Measurements from ENCODE around the gene SPHK2. TPM values are rescaled to one million over a fixed set of nuclear protein-coding genes. Genes with fewer than 3 reads are reported as not detected.
"Not testable (repeated sequence)": the region's sequence is repeated elsewhere in the genome, so short reads cannot be mapped to it uniquely, and the experiment has no call there.

SPHK2 gene
- total and polyA plus RNA-seq, 12 donors, result 4.3 to 29.9 (median 16.8) TPM

DNA sequence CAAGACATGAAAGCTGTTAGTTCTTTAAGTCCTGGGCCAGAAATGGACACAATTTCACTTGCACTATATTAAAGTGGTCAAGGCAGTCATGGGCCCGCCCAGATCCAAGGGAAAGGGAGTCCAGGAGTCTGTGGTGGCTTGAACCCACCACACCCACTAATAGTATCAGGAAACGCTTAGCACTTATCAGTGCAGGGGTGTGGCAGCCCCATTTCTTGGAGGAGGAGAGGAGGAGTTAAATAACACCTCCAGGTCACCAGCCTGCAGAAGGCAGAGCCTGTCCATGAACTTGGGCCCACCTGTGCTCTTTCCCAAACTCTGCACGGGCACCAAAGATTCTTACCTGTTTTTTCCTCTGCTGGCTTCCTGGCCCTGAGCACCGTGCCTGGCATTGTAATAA lies 58.9 kb downstream of the SPHK2 start:
- DNase-seq, result no peak
- 81 to 85% (median 82%) methylated on average over 4 of the region's 4 CpGs for WGBS, 4 donors
- intact Hi-C loops (cut with DNase I), result loop anchor here (10.0 kb wide), 3 partner anchors 57 to 167 kb away; no protein-coding TSS in a partner anchor
- H3K4me1 ChIP-seq (replicated peaks in 1 of 2), result peaks cover 0 to 9% of the 10 kb centered on the region in 2 donors
- no peak overlapping the region for H3K27ac ChIP-seq
- no peaks in the 10 kb centered on the region for H3K9me3 ChIP-seq (replicated peaks in 1 of 3)
- H3K4me3 ChIP-seq, result no peak overlapping the region
- TF ChIP-seq CTCF (IDR thresholded peaks at IDR 0.05) (no peak), POLR2A (IDR thresholded peaks at IDR 0.05) (no peak)
- no peaks in the 10 kb centered on the region for H3K27me3 ChIP-seq
- no peaks in the 10 kb centered on the region for H3K36me3 ChIP-seq (replicated peaks in 1 of 2)

- H3K27ac ChIP-seq; H3K4me1 ChIP-seq (replicated peaks in 1 of 2); H3K4me3 ChIP-seq; H3K9me3 ChIP-seq (replicated peaks in 1 of 3); H3K36me3 ChIP-seq (replicated peaks in 1 of 2); intact Hi-C loops (cut with DNase I); DNase-seq; H3K27me3 ChIP-seq: not testable (repeated sequence)
- WGBS, 4 donors, result 93 to 97% (median 96%) methylated on average over 6 to 17 of the region's 19 CpGs
Measured at GRCh38 chr19:48680006-48680405, 60.7 kb downstream of the SPHK2 start.

Other genes starting within 250 kb of the SPHK2 start
- gene KDELR1, start 228.0 kb upstream of the SPHK2 start, total RNA-seq, result 100 to 1,000 TPM in 7 of 9 donors, 10 to 100 TPM in 2; 63.4 to 201 (median 161) TPM
- 100 to 1,000 TPM; 110 to 146 (median 126) TPM for gene KDELR1, start 228.0 kb upstream of the SPHK2 start, polyA plus RNA-seq
- gene GRIN2D, start 225.8 kb upstream of the SPHK2 start, total RNA-seq, result 1 to 10 TPM in 3 of 9 donors, under 1 TPM in 6; 0.12 to 1.8 (median 0.57) TPM
- gene GRIN2D, start 225.8 kb upstream of the SPHK2 start, polyA plus RNA-seq, result 1 to 10 TPM in 1 of 3 donors, under 1 TPM in 2; 0.11 to 1.0 (median 0.64) TPM
- gene GRWD1, start 173.5 kb upstream of the SPHK2 start, total RNA-seq, result 10 to 100 TPM in 8 of 9 donors, 1 to 10 TPM in 1; 8.5 to 48.4 (median 27.8) TPM
- gene GRWD1, start 173.5 kb upstream of the SPHK2 start, polyA plus RNA-seq, result 10 to 100 TPM in 1 of 3 donors, 1 to 10 TPM in 2; 6.6 to 15.7 (median 7.5) TPM
- gene KCNJ14, start 163.9 kb upstream of the SPHK2 start, total RNA-seq, result under 1 TPM; 0.09 to 0.83 (median 0.44) TPM
- gene KCNJ14, start 163.9 kb upstream of the SPHK2 start, polyA plus RNA-seq, result under 1 TPM; 0.16 to 0.56 (median 0.34) TPM
- gene CYTH2, start 150.1 kb upstream of the SPHK2 start, total RNA-seq, result 10 to 100 TPM; 28.5 to 93.5 (median 53.7) TPM
- 10 to 100 TPM; 26.3 to 91.7 (median 51.8) TPM for gene CYTH2, start 150.1 kb upstream of the SPHK2 start, polyA plus RNA-seq
- 1 to 10 TPM in 7 of 9 donors, under 1 TPM in 2; 0.06 to 4.4 (median 2.2) TPM for gene LMTK3, start 107.7 kb upstream of the SPHK2 start, total RNA-seq
- gene LMTK3, start 107.7 kb upstream of the SPHK2 start, polyA plus RNA-seq, result 10 to 100 TPM in 1 of 3 donors, 1 to 10 TPM in 1, under 1 TPM in 1; 0.57 to 15.1 (median 2.3) TPM
- 1 to 10 TPM in 2 of 9 donors, under 1 TPM in 4, not detected in 3; 0.22 to 1.4 (median 0.49) TPM for gene SULT2B1, start 67.3 kb upstream of the SPHK2 start, total RNA-seq
- gene SULT2B1, start 67.3 kb upstream of the SPHK2 start, polyA plus RNA-seq, result under 1 TPM; 0.24 to 0.88 (median 0.72) TPM
- gene SPACA4, start 12.8 kb upstream of the SPHK2 start, total RNA-seq, result not detected
- gene SPACA4, start 12.8 kb upstream of the SPHK2 start, polyA plus RNA-seq, result not detected
- under 1 TPM in 2 of 9 donors, not detected in 7; 0.17 to 0.75 TPM for gene FAM83E, start 4.4 kb upstream of the SPHK2 start, total RNA-seq
- gene FAM83E, start 4.4 kb upstream of the SPHK2 start, polyA plus RNA-seq, result 1 to 10 TPM in 1 of 3 donors, under 1 TPM in 1, not detected in 1; 0.24 to 1.6 TPM
- gene RPL18, start 328 bp upstream of the SPHK2 start, total RNA-seq, result 1,000 to 10,000 TPM; 1,183 to 3,315 (median 1,689) TPM
- 1,000 to 10,000 TPM in 2 of 3 donors, 100 to 1,000 TPM in 1; 575 to 5,137 (median 3,671) TPM for gene RPL18, start 328 bp upstream of the SPHK2 start, polyA plus RNA-seq
- 10 to 100 TPM; 24.3 to 78.3 (median 49.2) TPM for gene DBP, start 17.9 kb downstream of the SPHK2 start, total RNA-seq
- 10 to 100 TPM; 11.5 to 80.6 (median 57.9) TPM for gene DBP, start 17.9 kb downstream of the SPHK2 start, polyA plus RNA-seq
- gene CA11, start 26.7 kb downstream of the SPHK2 start, total RNA-seq, result 10 to 100 TPM in 8 of 9 donors, 1 to 10 TPM in 1; 6.0 to 44.2 (median 21.7) TPM
- gene CA11, start 26.7 kb downstream of the SPHK2 start, polyA plus RNA-seq, result 100 to 1,000 TPM in 1 of 3 donors, 10 to 100 TPM in 2; 17.7 to 125 (median 50.4) TPM
- gene NTN5, start 53.5 kb downstream of the SPHK2 start, total RNA-seq, result 1 to 10 TPM in 1 of 9 donors, under 1 TPM in 5, not detected in 3; 0.11 to 2.4 (median 0.42) TPM
- 1 to 10 TPM in 2 of 3 donors, under 1 TPM in 1; 0.11 to 2.4 (median 1.1) TPM for gene NTN5, start 53.5 kb downstream of the SPHK2 start, polyA plus RNA-seq
- gene FUT2, start 76.5 kb downstream of the SPHK2 start, total RNA-seq, result not detected
- gene FUT2, start 76.5 kb downstream of the SPHK2 start, polyA plus RNA-seq, result under 1 TPM in 2 of 3 donors, not detected in 1; 0.03 to 0.24 TPM
- 10 to 100 TPM in 8 of 9 donors, 1 to 10 TPM in 1; 9.4 to 45.9 (median 23.4) TPM for gene MAMSTR, start 100.2 kb downstream of the SPHK2 start, total RNA-seq
- gene MAMSTR, start 100.2 kb downstream of the SPHK2 start, polyA plus RNA-seq, result 10 to 100 TPM in 2 of 3 donors, 1 to 10 TPM in 1; 8.9 to 57.9 (median 31.9) TPM
- gene RASIP1, start 121.1 kb downstream of the SPHK2 start, total RNA-seq, result 10 to 100 TPM in 8 of 9 donors, 1 to 10 TPM in 1; 7.3 to 23.1 (median 16.7) TPM
- 10 to 100 TPM in 2 of 3 donors, 1 to 10 TPM in 1; 5.1 to 38.9 (median 34.6) TPM for gene RASIP1, start 121.1 kb downstream of the SPHK2 start, polyA plus RNA-seq
- gene IZUMO1, start 127.4 kb downstream of the SPHK2 start, total RNA-seq, result 1 to 10 TPM in 3 of 9 donors, under 1 TPM in 3, not detected in 3; 0.70 to 2.9 (median 1.4) TPM
- 1 to 10 TPM in 2 of 3 donors, under 1 TPM in 1; 0.59 to 1.2 (median 1.2) TPM for gene IZUMO1, start 127.4 kb downstream of the SPHK2 start, polyA plus RNA-seq
- 1 to 10 TPM; 1.3 to 4.5 (median 2.3) TPM for gene FUT1, start 133.1 kb downstream of the SPHK2 start, total RNA-seq
- 1 to 10 TPM; 1.2 to 1.9 (median 1.7) TPM for gene FUT1, start 133.1 kb downstream of the SPHK2 start, polyA plus RNA-seq
- not detected for gene FGF21, start 136.0 kb downstream of the SPHK2 start, total RNA-seq
- not detected for gene FGF21, start 136.0 kb downstream of the SPHK2 start, polyA plus RNA-seq
- 100 to 1,000 TPM in 7 of 9 donors, 10 to 100 TPM in 2; 57.5 to 163 (median 107) TPM for gene BCAT2, start 191.5 kb downstream of the SPHK2 start, total RNA-seq
- gene BCAT2, start 191.5 kb downstream of the SPHK2 start, polyA plus RNA-seq, result 100 to 1,000 TPM in 1 of 3 donors, 10 to 100 TPM in 2; 82.9 to 114 (median 87.6) TPM
- 10 to 100 TPM; 18.9 to 63.0 (median 40.1) TPM for gene HSD17B14, start 217.0 kb downstream of the SPHK2 start, total RNA-seq
- gene HSD17B14, start 217.0 kb downstream of the SPHK2 start, polyA plus RNA-seq, result 100 to 1,000 TPM in 2 of 3 donors, 1 to 10 TPM in 1; 7.4 to 178 (median 135) TPM
- gene PLEKHA4, start 249.1 kb downstream of the SPHK2 start, total RNA-seq, result 10 to 100 TPM in 8 of 9 donors, 1 to 10 TPM in 1; 4.5 to 65.1 (median 24.5) TPM
- gene PLEKHA4, start 249.1 kb downstream of the SPHK2 start, polyA plus RNA-seq, result 10 to 100 TPM in 2 of 3 donors, 1 to 10 TPM in 1; 7.1 to 74.6 (median 70.8) TPM

Data from adrenal gland (tissue), 12 donors.